ENCODE measurements around the gene SHMT1. TPM values are rescaled to one million over a fixed set of nuclear protein-coding genes. Genes with fewer than 3 reads are reported as not detected.
A peak's percentile ranks its signal among the peaks of the same experiment; 100 is the strongest.

SHMT1 gene
- total RNA-seq, 2 experiments from 2014 or later, result 46.7 to 51.0 TPM

DNA sequence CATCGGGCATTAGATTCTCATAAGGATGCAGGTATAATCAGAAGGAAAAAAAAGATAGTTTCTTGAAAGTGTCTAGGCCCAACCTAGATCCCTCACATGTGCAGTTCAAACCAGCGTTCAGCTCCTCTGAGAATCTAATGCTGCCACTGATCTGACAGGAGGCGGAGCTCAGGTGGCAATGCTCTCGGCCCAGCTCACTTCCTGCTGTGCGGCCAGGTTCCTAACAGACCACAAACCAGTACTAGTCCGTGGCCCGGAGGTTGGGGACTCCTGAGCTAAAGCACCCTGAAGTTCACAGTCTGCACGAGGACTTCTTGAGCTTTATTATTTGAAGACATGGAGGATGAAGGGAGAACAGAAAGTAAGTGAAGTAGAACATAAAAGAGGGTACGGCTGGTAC lies 31.5 kb downstream of the SHMT1 start:
- Mint-ChIP-seq H3K27me3 (ENCODE audit: low read depth) (no peaks in the 10 kb centered on the region), H3K4me1 (ENCODE audit: low read depth) (no peaks in the 10 kb centered on the region), H3K9me3 (no peaks in the 10 kb centered on the region), H3K36me3 (ENCODE audit: low read depth) (peaks cover 11% of the 10 kb centered on the region), H3K4me3 (no peak overlapping the region), H3K27ac (peak overlapping the region; percentile 8)
- CTCF ChIA-PET, result no interaction called here
- no peak for DNase-seq
- intact Hi-C loops (cut with micrococcal nuclease), result no loop called here

- Mint-ChIP-seq H3K4me1 (ENCODE audit: low read depth) (peaks cover 18% of the 10 kb centered on the region), H3K27me3 (ENCODE audit: low read depth) (no peaks in the 10 kb centered on the region), H3K4me3 (no peak overlapping the region), H3K9me3 (no peaks in the 10 kb centered on the region), H3K27ac (no peak overlapping the region), H3K36me3 (ENCODE audit: low read depth) (peaks cover 8% of the 10 kb centered on the region)
- no peak for DNase-seq
- CTCF ChIA-PET, result interaction anchor here (1.4 kb wide), 1 partner anchor 110 kb away, joined by 4 read pairs; no protein-coding TSS in a partner anchor
- intact Hi-C loops (cut with micrococcal nuclease), result no loop called here
Observed at GRCh38 chr17:18328643-18329204, 34.6 kb downstream of the SHMT1 start.

- H3K4me3 Mint-ChIP-seq, result no peak overlapping the region
- CTCF ChIA-PET, result interaction anchor here (1.4 to 1.6 kb wide), 2 partner anchors 109 to 110 kb away, joined by 4 read pairs; no protein-coding TSS in a partner anchor
Observed at GRCh38 chr17:18327556-18327955, 35.8 kb downstream of the SHMT1 start.

DNA sequence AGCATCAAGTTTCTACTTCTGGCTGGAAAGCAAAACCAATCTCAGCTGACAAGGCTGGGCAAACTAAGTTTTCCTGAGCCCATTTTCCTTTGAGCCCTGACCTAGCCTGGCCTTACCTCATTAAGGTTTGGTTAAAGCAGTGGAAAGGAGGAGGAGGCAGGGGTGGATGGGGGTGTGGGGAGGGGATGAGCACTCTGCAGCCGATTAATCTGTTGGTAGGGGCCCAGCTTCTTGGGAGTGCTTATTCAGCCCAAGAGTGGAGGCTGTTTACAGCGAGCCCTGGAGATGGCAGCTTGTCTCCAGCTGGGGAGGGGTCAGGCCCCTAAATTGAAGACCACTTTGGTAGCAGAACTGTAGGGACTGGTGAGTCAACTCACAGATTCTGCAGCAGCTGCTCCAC lies 36.3 kb downstream of the SHMT1 start:
- Mint-ChIP-seq H3K27ac (peak overlapping the region; percentile 76), H3K4me1 (ENCODE audit: low read depth) (peaks cover 20% of the 10 kb centered on the region), H3K27me3 (ENCODE audit: low read depth) (no peaks in the 10 kb centered on the region), H3K36me3 (ENCODE audit: low read depth) (peaks cover 12% of the 10 kb centered on the region), H3K9me3 (no peaks in the 10 kb centered on the region), H3K4me3 (no peak overlapping the region)
- DNase-seq, result no peak
- intact Hi-C loops (cut with micrococcal nuclease), result no loop called here
- CTCF ChIA-PET, result interaction anchor here (1.6 kb wide), 1 partner anchor 110 kb away, joined by 4 read pairs; no protein-coding TSS in a partner anchor

More at GRCh38 chr17:18327556-18327955, 35.8 kb downstream of the SHMT1 start:
- H3K36me3 Mint-ChIP-seq (ENCODE audit: low read depth), result peaks cover 11% of the 10 kb centered on the region
- intact Hi-C loops (cut with micrococcal nuclease), result no loop called here
- H3K4me1 Mint-ChIP-seq (ENCODE audit: low read depth), result peaks cover 18% of the 10 kb centered on the region
- no peak overlapping the region for H3K27ac Mint-ChIP-seq
- no peaks in the 10 kb centered on the region for H3K27me3 Mint-ChIP-seq (ENCODE audit: low read depth)
- no peaks in the 10 kb centered on the region for H3K9me3 Mint-ChIP-seq
- no peak for DNase-seq

GRCh38 chr17:18326572-18326971 lies 36.8 kb downstream of the SHMT1 start:
- peak overlapping the region; percentile 76 for H3K27ac Mint-ChIP-seq
- H3K4me3 Mint-ChIP-seq, result no peak overlapping the region
- H3K36me3 Mint-ChIP-seq (ENCODE audit: low read depth), result peaks cover 12% of the 10 kb centered on the region
- DNase-seq, result no peak
- CTCF ChIA-PET, result interaction anchor here (1.6 kb wide), 1 partner anchor 109 kb away, joined by 4 read pairs; no protein-coding TSS in a partner anchor
- no peaks in the 10 kb centered on the region for H3K9me3 Mint-ChIP-seq
- peaks cover 20% of the 10 kb centered on the region for H3K4me1 Mint-ChIP-seq (ENCODE audit: low read depth)
- intact Hi-C loops (cut with micrococcal nuclease), result no loop called here
- H3K27me3 Mint-ChIP-seq (ENCODE audit: low read depth), result no peaks in the 10 kb centered on the region

- H3K27me3 Mint-ChIP-seq (ENCODE audit: low read depth), result no peaks in the 10 kb centered on the region
- CTCF ChIA-PET, result interaction anchor here (1.6 kb wide), 1 partner anchor 109 kb away, joined by 4 read pairs; no protein-coding TSS in a partner anchor
- H3K9me3 Mint-ChIP-seq, result no peaks in the 10 kb centered on the region
- no peak for DNase-seq
- H3K27ac Mint-ChIP-seq, result peak overlapping the region; percentile 76
- peaks cover 20% of the 10 kb centered on the region for H3K4me1 Mint-ChIP-seq (ENCODE audit: low read depth)
- H3K4me3 Mint-ChIP-seq, result no peak overlapping the region
- intact Hi-C loops (cut with micrococcal nuclease), result no loop called here
- H3K36me3 Mint-ChIP-seq (ENCODE audit: low read depth), result peaks cover 12% of the 10 kb centered on the region
Observed at GRCh38 chr17:18326039-18326438, 37.3 kb downstream of the SHMT1 start.

- H3K9me3 Mint-ChIP-seq, result no peaks in the 10 kb centered on the region
- intact Hi-C loops (cut with micrococcal nuclease), result no loop called here
- CTCF ChIA-PET, result no interaction called here
- no peak overlapping the region for H3K4me3 Mint-ChIP-seq
- H3K36me3 Mint-ChIP-seq (ENCODE audit: low read depth), result peaks cover 12% of the 10 kb centered on the region
- H3K4me1 Mint-ChIP-seq (ENCODE audit: low read depth), result peaks cover 34% of the 10 kb centered on the region
- no peak for DNase-seq
- H3K27ac Mint-ChIP-seq, result peak overlapping the region; percentile 76
- no peaks in the 10 kb centered on the region for H3K27me3 Mint-ChIP-seq (ENCODE audit: low read depth)
Observed at GRCh38 chr17:18324140-18325050, 39.0 kb downstream of the SHMT1 start.

DNA sequence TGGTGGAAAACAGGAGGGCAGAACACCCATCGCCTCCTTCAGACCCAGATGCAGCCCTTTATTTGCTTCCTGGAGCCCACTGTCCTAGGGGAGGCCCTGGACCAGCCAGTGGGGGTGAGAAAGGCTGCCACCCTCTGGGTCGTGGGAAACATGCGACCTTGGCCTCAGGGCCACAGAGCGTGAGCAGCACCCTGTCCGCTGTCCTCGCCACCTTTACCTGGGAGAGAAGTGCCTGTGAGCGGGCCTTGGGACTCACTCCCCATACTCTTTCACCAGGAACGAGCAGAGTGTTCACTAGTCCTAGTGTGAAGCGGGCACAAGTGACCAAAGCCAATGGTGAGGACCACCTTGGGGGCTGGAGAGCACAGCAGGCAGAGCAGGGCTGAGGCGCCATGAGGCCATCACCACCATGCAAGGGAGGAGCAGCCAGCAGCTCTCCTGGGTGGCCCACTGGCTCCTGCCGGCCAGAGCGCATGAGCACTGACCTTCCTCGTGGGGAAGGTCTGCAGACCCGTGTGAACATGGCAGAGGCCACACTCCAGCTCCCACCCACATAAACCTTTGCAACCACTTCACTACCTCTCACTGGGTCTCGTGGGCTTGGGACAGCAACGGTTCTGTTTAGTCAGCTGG lies 39.7 kb downstream of the SHMT1 start:
- CTCF ChIA-PET, result no interaction called here
- peaks cover 42% of the 10 kb centered on the region for H3K4me1 Mint-ChIP-seq (ENCODE audit: low read depth)
- peaks cover 10% of the 10 kb centered on the region for H3K36me3 Mint-ChIP-seq (ENCODE audit: low read depth)
- DNase-seq, result no peak
- H3K9me3 Mint-ChIP-seq, result no peaks in the 10 kb centered on the region
- intact Hi-C loops (cut with micrococcal nuclease), result no loop called here
- H3K27ac Mint-ChIP-seq, result no peak overlapping the region
- no peak overlapping the region for H3K4me3 Mint-ChIP-seq
- H3K27me3 Mint-ChIP-seq (ENCODE audit: low read depth), result no peaks in the 10 kb centered on the region

DNA sequence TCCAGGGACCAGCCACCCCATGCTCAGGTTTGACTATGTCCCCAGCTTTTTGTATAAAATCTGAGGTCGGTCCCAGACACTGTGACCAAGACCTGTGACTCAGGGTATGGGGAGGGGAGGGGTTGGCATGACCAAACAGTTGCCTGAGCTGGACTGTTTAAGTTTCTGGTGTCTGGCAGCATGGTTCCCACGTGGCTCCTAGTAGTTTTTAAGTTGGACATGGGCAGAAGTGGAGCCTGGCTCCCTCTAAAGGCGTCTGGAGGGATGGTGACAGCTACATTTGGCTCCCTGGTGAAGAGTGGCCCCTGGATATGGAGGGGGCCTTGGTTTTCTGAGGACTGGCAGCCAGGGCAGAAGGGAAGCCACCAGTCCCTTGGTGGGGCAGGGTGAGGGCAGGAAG lies 40.3 kb downstream of the SHMT1 start:
- Mint-ChIP-seq H3K27me3 (ENCODE audit: low read depth) (no peaks in the 10 kb centered on the region), H3K27ac (peak overlapping the region; percentile 68), H3K9me3 (no peaks in the 10 kb centered on the region), H3K36me3 (ENCODE audit: low read depth) (peaks cover 10% of the 10 kb centered on the region), H3K4me1 (ENCODE audit: low read depth) (peaks cover 47% of the 10 kb centered on the region), H3K4me3 (no peak overlapping the region)
- DNase-seq, result no peak
- CTCF ChIA-PET, result interaction anchor here (0.5 to 0.9 kb wide), 3 partner anchors 10 to 23 kb away, joined by 3 to 6 read pairs (median 4); no protein-coding TSS in a partner anchor
- intact Hi-C loops (cut with micrococcal nuclease), result no loop called here

DNA sequence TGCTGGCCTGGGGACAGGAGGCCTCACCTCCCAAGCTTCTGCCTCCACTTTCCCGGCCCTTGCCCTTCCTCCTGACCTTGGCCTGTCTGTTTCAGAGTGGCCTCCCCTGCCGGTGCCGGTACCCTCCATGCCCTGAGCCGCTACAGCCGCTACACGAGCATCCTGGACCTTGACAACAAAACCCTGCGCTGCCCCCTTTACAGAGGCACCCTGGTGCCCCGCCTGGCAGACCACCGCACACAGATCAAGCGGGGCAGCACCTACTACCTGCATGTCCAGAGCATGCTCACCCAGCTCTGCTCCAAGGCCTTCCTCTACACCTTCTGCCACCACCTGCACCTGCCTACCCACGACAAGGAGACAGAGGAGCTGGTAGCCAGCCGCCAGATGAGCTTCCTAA lies 40.8 kb downstream of the SHMT1 start:
- Mint-ChIP-seq H3K27me3 (ENCODE audit: low read depth) (no peaks in the 10 kb centered on the region), H3K27ac (peak overlapping the region; percentile 68), H3K4me3 (no peak overlapping the region), H3K36me3 (ENCODE audit: low read depth) (peaks cover 10% of the 10 kb centered on the region), H3K4me1 (ENCODE audit: low read depth) (peaks cover 52% of the 10 kb centered on the region), H3K9me3 (no peaks in the 10 kb centered on the region)
- intact Hi-C loops (cut with micrococcal nuclease), result no loop called here
- CTCF ChIA-PET, result interaction anchor here (0.5 to 0.9 kb wide), 3 partner anchors 11 to 22 kb away, joined by 3 to 6 read pairs (median 4); no protein-coding TSS in a partner anchor
- no peak for DNase-seq

DNA sequence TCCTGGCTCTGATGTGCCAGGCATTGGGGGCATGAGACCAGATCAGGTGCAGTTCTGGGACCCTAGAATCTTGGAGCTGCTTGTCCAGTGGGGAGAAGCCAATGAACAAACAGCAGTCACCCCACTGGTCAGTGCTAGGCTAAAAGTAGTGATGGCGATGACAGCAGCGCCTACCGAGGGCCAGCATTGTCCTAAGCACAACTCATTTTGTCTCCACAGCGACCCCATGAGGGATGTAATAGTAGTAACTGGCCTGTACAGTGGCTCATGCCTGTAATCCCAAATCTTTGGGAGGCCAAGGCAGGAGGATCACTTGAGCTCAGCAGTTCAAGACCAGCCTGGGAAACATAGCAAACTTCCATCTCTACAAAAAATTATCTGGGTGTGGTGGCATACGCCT lies 42.0 kb downstream of the SHMT1 start:
- Mint-ChIP-seq H3K36me3 (ENCODE audit: low read depth) (peaks cover 5% of the 10 kb centered on the region), H3K9me3 (no peaks in the 10 kb centered on the region), H3K4me1 (ENCODE audit: low read depth) (peaks cover 59% of the 10 kb centered on the region), H3K27ac (no peak overlapping the region), H3K27me3 (ENCODE audit: low read depth) (no peaks in the 10 kb centered on the region), H3K4me3 (no peak overlapping the region)
- intact Hi-C loops (cut with micrococcal nuclease), result no loop called here
- CTCF ChIA-PET, result interaction anchor here (0.7 to 1.7 kb wide), 2 partner anchors 74 to 242 kb away, joined by 3 read pairs; no protein-coding TSS in a partner anchor
- no peak for DNase-seq

DNA sequence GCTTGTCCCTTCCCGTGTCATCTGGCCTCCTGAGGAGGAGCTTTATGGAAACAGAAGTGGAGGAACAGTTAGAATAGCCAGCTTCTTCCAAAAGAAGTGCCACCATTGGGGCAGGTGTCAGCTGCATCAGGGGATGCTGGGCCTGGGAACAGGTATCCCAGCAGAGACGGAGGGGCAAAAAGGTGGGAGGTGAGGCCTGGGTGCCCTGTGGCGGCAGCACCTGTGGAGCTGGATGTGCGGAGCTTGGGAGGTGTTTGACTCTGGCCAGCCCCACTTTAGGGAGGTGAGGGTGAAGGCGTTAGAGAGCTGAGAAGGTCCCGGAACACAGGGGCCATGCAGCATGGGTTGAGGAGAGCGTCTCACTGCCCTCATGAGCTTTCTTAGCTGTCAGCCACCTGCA lies 43.0 kb downstream of the SHMT1 start:
- peaks cover 59% of the 10 kb centered on the region for H3K4me1 Mint-ChIP-seq (ENCODE audit: low read depth)
- no peaks in the 10 kb centered on the region for H3K9me3 Mint-ChIP-seq

More for the DNA sequence above, 43.0 kb downstream of the SHMT1 start:
- CTCF ChIA-PET, result interaction anchor here (1.1 to 1.7 kb wide), 2 partner anchors 70 to 73 kb away, joined by 3 read pairs; no protein-coding TSS in a partner anchor
- Mint-ChIP-seq H3K4me3 (no peak overlapping the region), H3K27ac (no peak overlapping the region), H3K27me3 (ENCODE audit: low read depth) (no peaks in the 10 kb centered on the region), H3K36me3 (ENCODE audit: low read depth) (peaks cover 5% of the 10 kb centered on the region)
- intact Hi-C loops (cut with micrococcal nuclease), result no loop called here
- no peak for DNase-seq
